K562 (cell line): Measurements from ENCODE around the gene CEACAM18. TPM values are rescaled to one million over a fixed set of nuclear protein-coding genes. Genes with fewer than 3 reads are reported as not detected.

Experiments used
- REST ChIP-seq, 2 experiments: fragments of 450-650 bp; formaldehyde crosslinking in 1 of 2; IDR thresholded peaks; 2 replicates each; pipeline versions ENCODE4 v1.4.0 to v1.6.1; 2014 to 2020; ENCODE audit warnings: mild to moderate bottlenecking in 2 of 2, borderline replicate concordance in 1 of 2, low read depth in 1 of 2
- SAFB2 ChIP-seq: fragments of 200-400 bp; formaldehyde crosslinking; IDR thresholded peaks from 2 replicates; pipeline ENCODE4 v1.6.1; 2018; ENCODE audit warnings: borderline replicate concordance, low read length, low read depth, moderate library complexity; ENCODE audit not compliant: severe bottlenecking
- ZBTB7A ChIP-seq: IDR thresholded peaks from 2 replicates; pipeline ENCODE4 v1.6.1; 2011; ENCODE audit warnings: low read depth, mild to moderate bottlenecking, low read length, moderate library complexity, borderline replicate concordance; ENCODE audit not compliant: control insufficient read depth
- ZNF280B ChIP-seq: fragments of 250-450 bp; sonication (Bioruptor Pico); IDR thresholded peaks from 2 replicates; pipeline ENCODE4 v1.5.1; 2021; ENCODE audit warnings: mild to moderate bottlenecking
- polyA plus RNA-seq, 8 experiments: library from polyadenylated mRNA; depleted of rRNA in 4 of 8; stranded (reverse) in 5 of 8; unstranded in 3 of 8; fragments of >200 nt; fragmentation: Nextera tagmentation in 2 of 8; fragmentation: Illumina TruSeq in 1 of 8; extraction: Ambion mirVana in 2 of 8; extraction: Trizol in 1 of 8; gene quantifications; 2 replicates each; pipeline versions ENCODE4 v1.2.1 to v1.2.3, GENCODE V29; 2011 to 2014; ENCODE audit warnings: inconsistent platforms in 1 of 8, missing spikeins in 1 of 8
- total RNA-seq, 7 experiments: library from RNA; depleted of rRNA in 6 of 7; stranded (reverse); fragments of >200 nt in 6 of 7; fragmentation: Illumina TruSeq in 2 of 7; extraction: Trizol in 2 of 7; gene quantifications; 2 replicates each; pipeline versions ENCODE4 v1.2.1 to v1.2.3, GENCODE V29; 2011 to 2021; ENCODE audit warnings: low replicate concordance in 1 of 7

The CEACAM18 gene
- total and polyA plus RNA-seq, 9 of the 15 experiments (the other 6 are each of a cell fraction or from before 2014, with no cell fraction given) = 0.08 to 0.24 (median 0.15) TPM; not detected in 3

GRCh38 chr19:51478381-51479234 is at the start of gene CEACAM18 (continued):
- 0 out of 2 replicates have a peak, but pooled peaks have one; percentile 1 for TF ChIP-seq REST (IDR thresholded peaks at IDR 0.05; ENCODE audit: borderline replicate concordance)
- TF ChIP-seq REST (CRISPR knock-in tag; IDR thresholded peaks at IDR 0.05; ENCODE audit: low read depth) = no peak
- peak; percentile 45; the same call in 1 of the 2 replicates for TF ChIP-seq ZBTB7A
- TF ChIP-seq ZNF280B (CRISPR knock-in tag) = 0 out of 2 replicates have a peak, but pooled peaks have one; percentile 32
- no peak for TF ChIP-seq SAFB2
